Vagina (tissue), 2 donors: ENCODE results near the gene RMND1.

Source experiments
- CTCF ChIP-seq, 3 experiments: fragments of 450-650 bp in 2 of 3; fragments of 200-600 bp in 1 of 3; sonication (generic) in 1 of 3; IDR thresholded peaks; one replicate each; pipeline ENCODE4 v1.5.1; 2017 to 2019; ENCODE audit warnings: antibody characterized with exemption in 3 of 3, mild to moderate bottlenecking in 2 of 3, moderate library complexity in 2 of 3
- POLR2A ChIP-seq, 2 donors: fragments of 450-650 bp; IDR thresholded peaks; one replicate each; pipeline ENCODE4 v1.6.1; 2017; ENCODE audit warnings: antibody characterized with exemption in 2 of 2, mild to moderate bottlenecking in 2 of 2, moderate library complexity in 2 of 2

GRCh38 chr6:151475653-151476523, 24.0 kb upstream of the RMND1 start:
- TF ChIP-seq CTCF (IDR thresholded peaks at IDR 0.05) (peak; percentile 12 to 77 (median 57)), POLR2A (IDR thresholded peaks at IDR 0.05) (no peak)
